ENCODE measurements around the gene NMD3.

GRCh38 chr3:161274691-161275298 is 53.7 kb downstream of the NMD3 start:
- TF ChIP-seq POLR2A (IDR thresholded peaks at IDR 0.05): no peak
- TF ChIP-seq, protein P1, sequence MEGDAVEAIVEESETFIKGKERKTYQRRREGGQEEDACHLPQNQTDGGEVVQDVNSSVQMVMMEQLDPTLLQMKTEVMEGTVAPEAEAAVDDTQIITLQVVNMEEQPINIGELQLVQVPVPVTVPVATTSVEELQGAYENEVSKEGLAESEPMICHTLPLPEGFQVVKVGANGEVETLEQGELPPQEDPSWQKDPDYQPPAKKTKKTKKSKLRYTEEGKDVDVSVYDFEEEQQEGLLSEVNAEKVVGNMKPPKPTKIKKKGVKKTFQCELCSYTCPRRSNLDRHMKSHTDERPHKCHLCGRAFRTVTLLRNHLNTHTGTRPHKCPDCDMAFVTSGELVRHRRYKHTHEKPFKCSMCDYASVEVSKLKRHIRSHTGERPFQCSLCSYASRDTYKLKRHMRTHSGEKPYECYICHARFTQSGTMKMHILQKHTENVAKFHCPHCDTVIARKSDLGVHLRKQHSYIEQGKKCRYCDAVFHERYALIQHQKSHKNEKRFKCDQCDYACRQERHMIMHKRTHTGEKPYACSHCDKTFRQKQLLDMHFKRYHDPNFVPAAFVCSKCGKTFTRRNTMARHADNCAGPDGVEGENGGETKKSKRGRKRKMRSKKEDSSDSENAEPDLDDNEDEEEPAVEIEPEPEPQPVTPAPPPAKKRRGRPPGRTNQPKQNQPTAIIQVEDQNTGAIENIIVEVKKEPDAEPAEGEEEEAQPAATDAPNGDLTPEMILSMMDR (IDR thresholded peaks at IDR 0.05): peak; percentile 32 to 58 (median 46)

Measured in adrenal gland (tissue), 5 donors.